Activated CD4-positive, alpha-beta T cell treated with anti-CD3 and anti-CD28 coated beads, Interleukin-2, Interleukin-4, amounts not matched to agents 100 ng/mL and 50 ng/mL, durations not matched to agents 16 hours and 8 hours (primary cell): ENCODE results near the gene CYP4A22.
"Not testable (repeated sequence)": the region's sequence is repeated elsewhere in the genome, so short reads cannot be mapped to it uniquely, and the experiment has no call there.

Experiments used
- DNase-seq: peaks from one replicate; pipeline ENCODE4 v3.0.0-alpha.2; 2020; ENCODE audit warnings: low spot score

Gene CYP4A22

DNA sequence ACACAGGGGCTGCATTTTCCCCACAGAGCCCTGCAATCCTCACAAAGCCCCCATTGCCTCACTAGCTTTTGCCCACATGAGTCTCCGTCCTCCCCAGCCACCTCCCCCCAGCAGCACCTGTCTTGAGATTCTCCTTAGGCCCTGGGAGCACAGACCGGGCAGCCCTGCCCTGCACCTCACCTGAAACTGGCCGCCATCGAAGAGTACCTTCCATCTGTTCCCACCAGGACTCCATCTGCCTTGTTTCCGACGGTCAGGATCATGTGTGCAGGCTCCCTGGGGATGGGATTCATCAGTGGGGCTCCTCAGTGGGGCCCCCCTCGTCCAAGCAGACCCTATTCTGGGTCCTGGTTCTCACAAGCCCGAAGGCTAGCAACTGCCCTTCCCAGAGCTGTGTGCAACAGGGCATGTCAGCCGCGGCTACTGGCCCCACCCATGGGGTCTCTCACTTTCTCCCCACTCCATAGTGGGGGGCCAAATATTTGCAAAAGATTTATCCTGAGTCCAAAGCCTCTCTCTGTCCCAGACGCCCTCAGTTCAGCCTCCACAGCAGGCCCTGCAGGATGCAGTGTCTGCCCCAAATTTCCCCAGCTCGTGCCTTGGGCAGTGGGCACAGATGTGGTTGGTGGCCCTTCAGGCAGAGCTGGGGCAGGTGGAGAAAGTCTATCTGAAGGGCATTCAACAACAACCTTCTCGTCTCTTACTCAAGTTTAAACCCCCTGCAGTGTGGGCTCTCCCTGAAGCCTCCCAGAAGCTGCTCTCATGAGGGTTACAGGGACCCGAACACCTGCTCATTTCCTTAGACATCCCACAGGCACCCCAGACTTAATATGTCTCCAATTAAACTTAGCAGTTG is 47.8 kb downstream of the CYP4A22 start:
- DNase-seq: no peak

DNA sequence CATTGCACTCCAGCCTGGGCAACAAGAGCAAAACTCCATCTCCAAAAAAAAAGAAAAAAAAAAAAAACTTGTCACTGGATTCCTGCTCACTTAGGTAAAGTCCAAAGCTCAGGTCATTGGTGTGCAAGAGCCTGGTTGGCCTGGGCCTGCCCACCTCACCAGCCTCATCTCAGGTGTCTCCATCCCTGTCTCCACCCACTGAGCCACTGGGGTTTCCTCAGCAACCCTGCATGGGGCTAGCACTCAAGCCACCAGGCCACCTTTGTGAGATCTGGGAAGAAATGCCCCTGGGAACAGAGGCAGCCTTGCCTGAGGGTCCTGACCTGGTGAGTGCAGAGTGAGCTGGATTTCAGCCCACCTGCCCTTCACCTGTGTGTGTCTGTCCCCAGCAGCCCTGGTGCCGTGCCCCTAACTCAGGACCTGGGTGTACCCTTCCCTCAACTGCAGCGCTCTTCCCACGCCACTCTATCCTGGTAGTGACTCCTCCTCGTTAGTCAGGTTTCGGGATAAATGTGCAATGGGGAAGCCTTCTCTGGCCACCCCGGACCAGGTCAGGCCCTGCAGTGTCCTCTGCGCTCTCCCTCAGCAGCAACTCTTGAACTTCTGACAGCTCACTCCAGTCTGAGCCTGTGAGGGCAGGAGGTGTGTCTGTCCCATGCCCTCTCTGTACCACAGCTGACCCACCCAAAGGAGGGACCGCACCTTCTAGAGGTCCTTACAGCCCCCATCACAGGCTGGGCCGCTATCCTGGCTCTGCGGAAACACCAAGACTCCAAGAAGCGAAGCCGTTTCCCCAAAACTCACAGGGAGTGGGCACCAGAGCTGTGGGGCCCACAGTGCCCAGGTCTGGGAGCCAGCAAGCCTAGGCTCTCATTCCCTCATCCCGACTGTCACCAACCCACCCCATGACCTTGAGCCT is 49.3 kb downstream of the CYP4A22 start:
- DNase-seq: no peak

DNA sequence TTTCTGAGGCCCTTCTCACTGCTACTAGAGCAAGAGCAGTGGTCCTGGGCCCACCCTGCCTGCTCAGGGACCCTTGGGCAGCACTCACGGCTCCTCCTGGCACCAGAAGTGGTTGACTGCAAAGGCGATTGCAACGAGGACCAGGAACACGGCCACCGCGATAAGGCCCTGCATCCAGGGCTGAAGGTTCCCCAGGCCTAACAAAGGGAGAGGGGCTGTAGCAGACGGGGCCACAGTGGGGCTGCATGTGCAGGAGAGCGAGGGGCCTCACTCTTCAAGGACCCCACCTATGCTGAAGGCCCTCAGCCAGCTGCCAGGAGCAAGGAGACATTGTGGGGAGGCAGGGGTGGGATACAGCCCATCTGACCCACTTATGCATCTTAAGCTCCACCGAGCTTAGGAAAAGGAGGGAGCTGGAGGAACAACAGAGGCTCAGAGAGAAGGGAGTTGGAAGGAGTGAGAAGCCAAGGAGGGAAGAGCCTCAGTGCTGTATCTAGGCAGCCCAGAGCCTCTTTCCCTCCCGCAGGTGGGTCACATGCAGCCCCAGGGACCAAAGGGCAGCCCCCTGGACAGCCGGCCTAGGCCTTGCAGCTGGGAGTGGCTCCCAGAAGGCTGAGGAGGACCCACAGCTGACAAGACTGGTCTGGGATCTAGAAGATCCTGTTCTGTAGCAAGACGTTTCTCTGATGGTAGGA is 50.1 kb downstream of the CYP4A22 start:
- DNase-seq: no peak

GRCh38 chr1:47187926-47188250 is 50.6 kb downstream of the CYP4A22 start:
- no peak for DNase-seq

DNA sequence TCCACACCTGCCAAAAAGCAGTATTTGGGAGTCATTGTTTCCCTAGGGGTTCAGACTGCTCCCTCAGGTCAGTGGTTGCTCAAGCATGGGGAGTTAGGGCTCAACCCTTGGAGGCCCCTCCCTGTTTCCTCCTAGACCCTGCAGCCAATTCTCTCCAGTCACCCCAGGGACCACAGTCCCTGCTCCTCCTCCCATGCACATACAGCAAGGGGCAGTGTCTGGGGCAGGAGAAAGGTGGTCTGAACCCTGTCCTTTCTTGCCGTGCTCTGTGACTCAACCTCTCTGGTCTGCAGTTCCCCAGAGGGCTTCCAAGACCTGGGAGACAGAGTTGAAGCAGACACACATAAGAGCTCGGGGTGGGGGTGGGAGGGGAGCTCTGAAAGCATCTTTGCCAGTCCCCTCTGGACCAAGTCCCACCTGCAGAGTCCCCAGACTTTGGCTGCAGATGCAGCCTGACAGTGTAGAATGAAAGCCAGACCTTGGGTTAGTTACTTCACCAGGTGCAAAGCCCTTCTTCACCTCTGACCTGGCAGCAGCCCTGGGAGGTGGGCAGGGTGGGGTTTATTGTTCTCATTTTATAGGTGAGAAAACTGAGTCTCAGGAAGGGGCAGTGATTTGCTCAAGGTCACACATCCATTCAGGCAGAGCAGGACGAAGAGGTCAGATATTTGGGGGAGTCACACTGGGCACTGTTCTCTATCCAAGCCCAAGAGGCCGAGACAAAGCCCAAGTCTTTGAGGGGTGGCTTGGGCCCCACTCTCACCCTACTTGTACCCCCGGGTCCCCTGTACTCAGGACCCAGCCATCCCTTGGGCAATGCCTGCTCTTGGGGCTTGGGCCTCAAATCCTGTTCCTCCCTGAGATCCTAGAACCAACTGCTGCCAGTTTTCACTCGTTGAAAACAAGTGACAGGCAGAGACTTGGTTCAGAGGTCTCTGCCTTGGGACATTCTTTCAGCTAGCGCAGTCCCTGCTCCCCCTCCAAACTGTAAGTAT is 51.8 kb downstream of the CYP4A22 start:
- DNase-seq: no peak

GRCh38 chr1:47189844-47190508 is 52.7 kb downstream of the CYP4A22 start, which contains the start of gene PDZK1IP1:
TSS of gene PDZK1IP1 (minus strand) at chr1:47190036. CDS start at chr1:47189932, 104 bp downstream.
- DNase-seq: no peak

GRCh38 chr1:47190509-47190855 is 53.2 kb downstream of the CYP4A22 start:
- DNase-seq: no peak

DNA sequence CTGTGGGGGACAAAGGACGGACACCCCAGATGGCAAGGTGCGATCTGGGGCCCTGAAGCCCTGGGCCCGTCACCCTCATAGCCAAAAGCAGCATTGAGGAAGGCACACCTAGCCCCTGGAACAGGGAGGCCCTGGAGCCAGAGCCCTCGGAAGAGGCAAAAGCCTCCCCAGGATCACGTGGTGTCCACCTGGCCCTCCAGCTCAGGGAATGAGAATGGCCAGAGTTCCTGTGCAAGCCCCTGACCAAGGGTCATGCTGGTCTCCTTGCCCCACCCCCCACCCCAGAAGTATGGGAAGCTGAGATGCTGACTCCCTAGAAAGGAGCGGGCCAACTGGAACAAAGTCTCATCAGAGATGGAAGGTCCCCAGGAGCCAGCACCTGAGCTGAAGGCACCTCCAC is 53.6 kb downstream of the CYP4A22 start:
- DNase-seq: no peak

GRCh38 chr1:47191940-47192457 is 54.8 kb downstream of the CYP4A22 start:
- DNase-seq: no peak

- DNase-seq: peak; percentile 77
These were observed 55.5 kb downstream of the CYP4A22 start for GRCh38 chr1:47192458-47193384.

GRCh38 chr1:47193496-47193895 is 56.3 kb downstream of the CYP4A22 start:
- not testable (repeated sequence) for DNase-seq

DNA sequence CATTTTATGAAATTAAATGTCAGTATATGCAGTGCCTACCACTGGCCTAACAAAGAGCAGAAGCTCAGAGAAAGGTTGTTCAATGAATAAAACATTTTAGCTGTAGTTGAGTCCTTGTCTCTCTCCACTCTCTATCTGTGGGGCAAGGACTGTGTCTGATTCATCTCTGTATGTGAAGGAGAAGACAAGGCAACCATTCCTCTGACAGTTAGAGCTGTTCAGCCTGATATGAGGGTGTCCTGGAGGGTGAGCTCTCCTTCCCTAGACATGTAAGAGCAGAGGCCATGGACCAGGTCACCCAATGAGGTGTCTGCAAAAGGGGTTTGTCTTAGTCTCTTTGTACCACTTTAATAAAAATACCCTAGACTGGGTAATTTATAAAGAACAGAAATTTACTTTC is 57.1 kb downstream of the CYP4A22 start:
- DNase-seq: no peak

DNA sequence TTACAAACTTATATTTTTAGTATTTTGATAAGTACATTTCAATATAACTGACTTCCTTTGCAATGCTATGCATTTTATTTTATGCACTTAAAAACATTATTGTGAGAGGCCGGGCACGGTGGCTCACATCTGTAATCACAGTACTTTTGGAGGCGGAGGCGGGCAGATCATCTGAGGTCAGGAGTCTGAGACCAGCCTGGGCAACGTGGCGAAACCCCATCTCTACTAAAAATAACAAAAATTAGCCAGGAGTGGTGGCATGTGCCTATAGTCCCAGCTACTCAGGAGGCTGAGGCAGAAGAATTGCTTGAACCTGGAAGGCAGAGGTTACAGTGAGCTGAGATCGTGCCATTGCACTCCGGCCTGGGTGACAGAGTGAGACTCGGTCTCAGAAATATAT is 58.7 kb downstream of the CYP4A22 start:
- not testable (repeated sequence) for DNase-seq

DNA sequence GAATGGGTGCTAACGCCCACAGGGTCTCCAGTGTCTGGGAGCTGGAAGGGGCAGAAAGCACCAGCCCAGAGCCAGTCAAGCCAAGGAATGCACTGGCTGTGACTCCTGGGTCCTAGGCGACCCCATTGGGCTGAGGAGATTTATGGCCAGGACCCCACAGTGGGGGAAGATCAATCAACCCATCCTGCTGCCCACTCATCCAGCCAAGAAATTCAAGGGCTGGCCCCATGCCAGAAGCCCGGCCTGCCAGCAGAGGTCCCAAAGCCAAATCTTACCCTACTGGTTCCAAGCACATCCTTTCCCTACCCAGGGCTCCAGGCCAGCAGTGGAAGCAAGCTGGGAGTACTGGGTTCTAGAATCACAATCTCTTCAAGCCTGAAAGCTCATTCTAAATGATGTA is 59.4 kb downstream of the CYP4A22 start:
- DNase-seq: no peak

DNA sequence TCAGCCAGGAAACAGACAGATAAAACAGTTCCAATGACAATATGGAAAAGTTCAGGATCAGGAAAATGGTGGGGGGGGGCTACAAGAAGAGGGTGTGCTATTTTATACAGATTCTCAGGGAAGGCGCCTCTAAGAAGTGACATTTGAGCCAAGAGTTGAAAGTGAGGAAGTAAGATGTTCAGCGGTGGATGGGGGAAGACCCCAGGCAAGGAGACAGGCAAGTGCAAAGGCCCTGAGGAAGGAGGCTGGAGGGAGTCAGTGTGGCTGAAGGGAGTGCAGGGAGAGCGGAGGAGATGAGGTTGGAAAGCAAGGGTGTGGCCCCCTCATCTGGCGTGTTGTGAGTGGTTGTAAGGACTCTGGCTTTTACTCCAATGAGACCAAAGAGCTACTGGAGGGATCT is 61.0 kb downstream of the CYP4A22 start:
- no peak for DNase-seq
